Transverse colon (tissue), 4 donors: ENCODE data around the gene TMPO. TPM values are rescaled to one million over a fixed set of nuclear protein-coding genes. Genes with fewer than 3 reads are reported as not detected.
"Not testable (repeated sequence)": the region's sequence is repeated elsewhere in the genome, so short reads cannot be mapped to it uniquely, and the experiment has no call there.

Source experiments
- DNase-seq: peaks from one replicate; pipeline ENCODE4 v3.0.0-alpha.2; 2019
- H3K27ac ChIP-seq, 4 donors: fragments of 200-600 bp; sonication (generic); 2 replicates each; pipeline ENCODE4 v1.5.1; 2016 to 2018; ENCODE audit warnings: inconsistent platforms in 4 of 4
- H3K27me3 ChIP-seq: fragments of 200-600 bp; sonication (generic); 2 replicates; pipeline ENCODE4 v1.5.1; 2017; ENCODE audit warnings: inconsistent platforms
- H3K36me3 ChIP-seq, 4 donors: fragments of 200-600 bp; sonication (generic); 2 replicates each; pipeline ENCODE4 v1.5.1; 2017 to 2019; ENCODE audit warnings: inconsistent platforms in 4 of 4
- H3K4me1 ChIP-seq, 4 donors: fragments of 200-600 bp; sonication (generic); 2 replicates each; pipeline ENCODE4 v1.5.1; 2017 to 2020; ENCODE audit warnings: inconsistent platforms in 4 of 4
- H3K4me3 ChIP-seq, 4 donors: fragments of 200-600 bp; sonication (generic); 1 replicate in 1 of 4; 2 replicates in 3 of 4; pipeline versions ENCODE4 v1.5.1 to v1.6.1; 2017 to 2019; ENCODE audit warnings: inconsistent platforms in 4 of 4
- H3K9me3 ChIP-seq, 2 donors: fragments of 200-600 bp; sonication (generic); 2 replicates each; pipeline ENCODE4 v1.5.1; 2017 to 2019; ENCODE audit warnings: inconsistent platforms in 2 of 2
- EP300 ChIP-seq: sonication (generic); formaldehyde crosslinking; IDR thresholded peaks from one replicate; pipeline ENCODE4 v1.6.1; 2017; ENCODE audit warnings: antibody characterized with exemption, low read depth
- POLR2A ChIP-seq: fragments of 450-650 bp; IDR thresholded peaks from one replicate; pipeline ENCODE4 v1.6.1; 2016; ENCODE audit warnings: antibody characterized with exemption, mild to moderate bottlenecking, moderate library complexity
- POLR2AphosphoS5 ChIP-seq, 3 donors: sonication (generic); formaldehyde crosslinking; IDR thresholded peaks; one replicate each; pipeline ENCODE4 v1.6.1; 2016; ENCODE audit warnings: antibody characterized with exemption in 3 of 3
- WGBS, 2 donors: methylation state at CpG; one replicate each; pipeline ENCODE4 v1.1.5; 2018; ENCODE audit warnings: low coverage in 1 of 2; 5-methylcytosine and 5-hydroxymethylcytosine counted together
- in situ Hi-C, 4 donors: fragments of 200-750 bp; cut with MboI; loops; one replicate each; pipeline versions ENCODE4 v1.15.0 to v1.15.1; 2017; ENCODE audit warnings: low sequenced_read_pairs in 3 of 4, low pct_ligation_motif_present in 1 of 4, low pct_unique_long_range_greater_than_20kb in 1 of 4
- intact Hi-C: fragments of 100-400 bp; cut with DNase I; formaldehyde crosslinking; loops from one replicate; pipeline ENCODE4 v1.15.1; 2023; ENCODE audit warnings: low total_unique reads
- total RNA-seq, 4 donors: library from RNA; depleted of rRNA; stranded (reverse); fragments of >200 nt; gene quantifications; one replicate each; pipeline ENCODE4 v1.1.0, GENCODE V29; 2016
- TF ChIP-seq, protein P1 (sequence below), 5 experiments: fragments of 200-600 bp in 3 of 5; fragments of 450-650 bp in 2 of 5; sonication (generic) in 3 of 5; IDR thresholded peaks; 1 replicate in 2 of 5; 2 replicates in 3 of 5; pipeline ENCODE4 v1.5.1; 2016 to 2017; ENCODE audit warnings: antibody characterized with exemption in 5 of 5, inconsistent platforms in 3 of 5, mild to moderate bottlenecking in 2 of 5, moderate library complexity in 1 of 5

Gene TMPO
- total RNA-seq, 4 donors from 2014 or later: 57.8 to 164 (median 89.0) TPM

DNA sequence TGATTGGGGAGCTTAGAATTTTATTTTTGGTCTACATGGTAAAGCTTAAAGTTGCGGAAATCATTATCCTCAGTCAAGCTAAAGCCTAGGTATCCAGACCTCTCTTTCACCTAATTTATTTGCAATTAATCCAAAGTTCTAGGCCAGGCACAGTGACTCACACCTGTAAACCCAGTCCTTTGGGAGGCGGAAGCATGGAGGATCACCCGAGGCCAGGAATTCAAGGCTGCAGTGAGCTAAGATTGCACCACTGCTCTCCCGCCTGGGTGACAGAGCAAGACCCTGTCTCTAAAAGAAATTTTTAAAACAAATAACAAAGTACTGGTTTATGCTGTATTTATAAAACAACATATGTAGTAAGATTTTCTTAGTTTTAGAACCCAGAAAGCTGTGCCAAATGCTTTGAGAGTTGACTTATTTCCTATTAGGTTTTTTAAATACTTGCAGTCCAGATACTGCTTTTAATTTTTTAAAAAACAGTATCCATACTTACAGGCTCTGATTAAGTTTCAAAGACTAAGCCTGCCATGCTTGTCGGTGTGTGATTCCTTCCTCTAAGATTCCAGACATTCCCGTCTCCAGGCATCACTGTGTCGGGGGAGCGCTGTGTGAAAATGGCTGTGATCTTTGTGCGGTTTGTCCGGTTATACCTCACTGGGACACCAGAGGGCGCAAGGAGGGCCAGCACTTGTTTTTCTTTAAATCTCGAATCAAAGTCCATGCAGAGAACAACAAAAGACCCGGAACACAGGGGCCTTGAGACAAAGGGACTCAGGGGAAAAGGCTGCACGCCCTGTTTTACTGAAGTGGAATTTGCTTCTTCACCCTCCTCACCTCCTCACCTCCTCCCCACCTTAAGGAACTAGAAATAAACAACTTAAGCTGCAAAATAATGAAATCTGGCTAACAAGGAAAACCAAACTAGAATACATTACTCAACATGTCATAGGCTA is 24.6 kb upstream of the TMPO start:
- no peaks in the 10 kb centered on the region for H3K36me3 ChIP-seq
- DNase-seq: peak; percentile 91
- peak overlapping the region; percentile 60 to 82 (median 77) for H3K27ac ChIP-seq
- no peaks in the 10 kb centered on the region for H3K9me3 ChIP-seq
- peak overlapping the region in 1 of 4 donors; percentile 16 for H3K4me3 ChIP-seq
- intact Hi-C loops (loop anchor here (1.0 kb wide), 1 partner anchor 25 kb away; the partner anchor contains the start of gene TMPO), in situ Hi-C loops (no loop called here)
- peak; percentile 13 to 40 (median 24) for TF ChIP-seq POLR2AphosphoS5 (IDR thresholded peaks at IDR 0.05)
- no peak for TF ChIP-seq EP300
- TF ChIP-seq, protein P1, sequence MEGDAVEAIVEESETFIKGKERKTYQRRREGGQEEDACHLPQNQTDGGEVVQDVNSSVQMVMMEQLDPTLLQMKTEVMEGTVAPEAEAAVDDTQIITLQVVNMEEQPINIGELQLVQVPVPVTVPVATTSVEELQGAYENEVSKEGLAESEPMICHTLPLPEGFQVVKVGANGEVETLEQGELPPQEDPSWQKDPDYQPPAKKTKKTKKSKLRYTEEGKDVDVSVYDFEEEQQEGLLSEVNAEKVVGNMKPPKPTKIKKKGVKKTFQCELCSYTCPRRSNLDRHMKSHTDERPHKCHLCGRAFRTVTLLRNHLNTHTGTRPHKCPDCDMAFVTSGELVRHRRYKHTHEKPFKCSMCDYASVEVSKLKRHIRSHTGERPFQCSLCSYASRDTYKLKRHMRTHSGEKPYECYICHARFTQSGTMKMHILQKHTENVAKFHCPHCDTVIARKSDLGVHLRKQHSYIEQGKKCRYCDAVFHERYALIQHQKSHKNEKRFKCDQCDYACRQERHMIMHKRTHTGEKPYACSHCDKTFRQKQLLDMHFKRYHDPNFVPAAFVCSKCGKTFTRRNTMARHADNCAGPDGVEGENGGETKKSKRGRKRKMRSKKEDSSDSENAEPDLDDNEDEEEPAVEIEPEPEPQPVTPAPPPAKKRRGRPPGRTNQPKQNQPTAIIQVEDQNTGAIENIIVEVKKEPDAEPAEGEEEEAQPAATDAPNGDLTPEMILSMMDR (IDR thresholded peaks at IDR 0.05): peak; percentile 85 to 96 (median 87)
- no peak for TF ChIP-seq POLR2A
- WGBS, 2 donors: 26 to 84% methylated on average over 3 to 14 of the region's 14 CpGs
- H3K27me3 ChIP-seq: no peaks in the 10 kb centered on the region
- H3K4me1 ChIP-seq: peaks cover 4 to 17% (median 10%) of the 10 kb centered on the region in 4 donors

DNA sequence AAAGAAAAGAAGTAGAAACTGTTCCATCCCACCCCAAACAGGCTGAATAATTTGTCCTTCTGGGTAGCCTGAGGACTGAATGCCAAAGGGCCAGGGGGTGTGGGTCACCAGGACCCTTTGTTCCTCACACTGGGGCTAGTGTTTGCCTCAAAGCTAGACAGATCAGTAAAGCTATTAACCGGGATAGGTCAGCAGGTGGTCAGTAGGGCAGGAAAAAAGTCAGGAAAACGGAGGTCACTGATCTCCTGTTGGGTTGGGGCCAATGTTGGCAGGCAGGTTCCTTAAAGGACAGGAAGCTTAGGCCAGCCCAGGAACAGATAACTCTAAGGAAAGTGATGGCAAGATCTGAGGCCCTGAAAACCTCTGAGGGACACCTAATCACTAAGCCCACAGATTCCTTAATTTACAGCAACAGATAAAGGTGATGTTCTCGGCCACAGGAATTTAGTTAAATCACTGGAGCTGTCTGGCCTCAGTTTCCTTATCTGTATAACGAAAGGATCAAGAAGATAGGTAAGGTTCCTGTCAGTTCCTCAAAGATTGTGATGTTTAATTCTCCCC is 22.7 kb upstream of the TMPO start:
- in situ Hi-C loops: no loop called here
- H3K9me3 ChIP-seq: no peaks in the 10 kb centered on the region
- no peak overlapping the region for H3K27ac ChIP-seq
- H3K27me3 ChIP-seq: no peaks in the 10 kb centered on the region
- DNase-seq: no peak
- H3K4me1 ChIP-seq: peaks cover 4 to 17% (median 10%) of the 10 kb centered on the region in 4 donors
- no peaks in the 10 kb centered on the region for H3K36me3 ChIP-seq
- 58 to 71% methylated on average over 4 of the region's 4 CpGs for WGBS, 2 donors
- no peak overlapping the region for H3K4me3 ChIP-seq
- intact Hi-C loops: no loop called here
- TF ChIP-seq, protein P1 (IDR thresholded peaks at IDR 0.05): no peak
- TF ChIP-seq POLR2AphosphoS5 (IDR thresholded peaks at IDR 0.05) (no peak), POLR2A (no peak), EP300 (no peak)

DNA sequence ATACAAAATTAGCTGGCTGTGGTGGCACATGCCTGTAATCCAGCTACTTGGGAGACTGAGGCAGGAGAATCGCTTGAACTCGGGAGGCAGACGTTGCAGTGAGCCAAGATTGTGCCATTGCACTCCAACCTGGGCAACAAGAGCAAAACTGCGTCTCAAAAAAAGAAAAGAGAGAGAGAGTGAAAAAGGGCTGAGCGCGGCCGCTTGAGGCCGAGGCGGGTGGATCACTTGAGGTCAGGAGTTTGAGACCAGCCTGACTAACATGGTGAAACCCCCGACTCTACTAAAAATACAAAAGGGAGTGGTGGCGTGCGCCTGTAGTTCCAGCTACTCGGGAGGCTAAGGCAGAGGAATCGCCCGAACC is 14.1 kb upstream of the TMPO start:
- H3K27me3 ChIP-seq, intact Hi-C loops, DNase-seq, in situ Hi-C loops, H3K36me3 ChIP-seq, H3K9me3 ChIP-seq: not testable (repeated sequence)
- WGBS, 2 donors: 89 to 97% methylated on average over 7 to 15 of the region's 15 CpGs
- Histone ChIP-seq H3K4me3 (peak overlapping the region in 1 of 4 donors; percentile 12), H3K27ac (peak overlapping the region; percentile 65 to 83 (median 72)), H3K4me1 (peaks cover 0 to 23% (median 12%) of the 10 kb centered on the region in 4 donors)

DNA sequence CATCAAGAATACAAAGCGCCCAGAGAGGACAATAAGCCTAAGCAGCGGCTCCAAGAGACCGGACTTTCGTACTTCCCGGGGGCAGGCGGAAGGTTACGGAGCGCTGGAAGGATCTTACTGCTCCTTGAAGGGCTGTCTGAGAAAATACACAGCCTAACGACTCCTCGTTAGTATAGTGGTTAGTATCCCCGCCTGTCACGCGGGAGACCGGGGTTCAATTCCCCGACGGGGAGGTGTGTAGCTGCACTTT is 12.1 kb upstream of the TMPO start:
- H3K4me1 ChIP-seq: peaks cover 0 to 23% (median 12%) of the 10 kb centered on the region in 4 donors
- H3K27me3 ChIP-seq: no peaks in the 10 kb centered on the region
- H3K36me3 ChIP-seq: no peaks in the 10 kb centered on the region
- peak; percentile 93 for DNase-seq
- WGBS, 2 donors: 0 to 1% methylated on average over 1 to 16 of the region's 16 CpGs
- peak overlapping the region; percentile 36 to 82 (median 52) for H3K4me3 ChIP-seq
- peak overlapping the region; percentile 94 to 98 (median 96) for H3K27ac ChIP-seq
- H3K9me3 ChIP-seq: no peaks in the 10 kb centered on the region
- TF ChIP-seq, protein P1 (IDR thresholded peaks at IDR 0.05): no peak
- TF ChIP-seq POLR2A: peak; percentile 7
- no peak for TF ChIP-seq EP300
- TF ChIP-seq POLR2AphosphoS5 (IDR thresholded peaks at IDR 0.05): no peak
- intact Hi-C loops (no loop called here), in situ Hi-C loops (no loop called here)
